ENCODE measurements around the gene NUP88.

Gene NUP88

GRCh38 chr17:5405400-5405799 is 14.1 kb downstream of the NUP88 start:
- Histone ChIP-seq H3K27me3 (no peaks in the 10 kb centered on the region), H3K36me3 (peaks cover 83 to 96% (median 95%) of the 10 kb centered on the region in 3 donors), H3K27ac (no peak overlapping the region), H3K9me3 (no peaks in the 10 kb centered on the region), H3K4me1 (no peaks in the 10 kb centered on the region), H3K4me3 (no peak overlapping the region)
- TF ChIP-seq CTCF (IDR thresholded peaks at IDR 0.05) = no peak
- intact Hi-C loops (cut with DNase I; ENCODE audit: low total_unique reads) = no loop called here
- no peak for DNase-seq

GRCh38 chr17:5399767-5400166 is 19.7 kb downstream of the NUP88 start:
- no peaks in the 10 kb centered on the region for H3K4me1 ChIP-seq
- TF ChIP-seq CTCF (IDR thresholded peaks at IDR 0.05) = no peak
- no peaks in the 10 kb centered on the region for H3K9me3 ChIP-seq
- H3K36me3 ChIP-seq = peaks cover 73 to 95% (median 93%) of the 10 kb centered on the region in 3 donors
- no peak overlapping the region for H3K4me3 ChIP-seq
- H3K27me3 ChIP-seq = no peaks in the 10 kb centered on the region
- intact Hi-C loops (cut with DNase I; ENCODE audit: low total_unique reads) = no loop called here
- DNase-seq = no peak
- no peak overlapping the region for H3K27ac ChIP-seq

GRCh38 chr17:5396612-5397011 is 22.9 kb downstream of the NUP88 start:
- no peaks in the 10 kb centered on the region for H3K9me3 ChIP-seq
- H3K27ac ChIP-seq = no peak overlapping the region
- DNase-seq = no peak
- intact Hi-C loops (cut with DNase I; ENCODE audit: low total_unique reads) = no loop called here
- TF ChIP-seq CTCF (IDR thresholded peaks at IDR 0.05) = no peak
- no peaks in the 10 kb centered on the region for H3K27me3 ChIP-seq
- H3K4me1 ChIP-seq = no peaks in the 10 kb centered on the region
- peaks cover 76 to 97% (median 79%) of the 10 kb centered on the region in 3 donors for H3K36me3 ChIP-seq
- H3K4me3 ChIP-seq = no peak overlapping the region

GRCh38 chr17:5391678-5392077 is 27.8 kb downstream of the NUP88 start:
- Histone ChIP-seq H3K9me3 (no peaks in the 10 kb centered on the region), H3K36me3 (peaks cover 60 to 99% (median 89%) of the 10 kb centered on the region in 3 donors), H3K4me1 (no peaks in the 10 kb centered on the region), H3K27ac (no peak overlapping the region), H3K27me3 (no peaks in the 10 kb centered on the region), H3K4me3 (no peak overlapping the region)
- no peak for DNase-seq
- no peak for TF ChIP-seq CTCF (IDR thresholded peaks at IDR 0.05)
- intact Hi-C loops (cut with DNase I; ENCODE audit: low total_unique reads) = no loop called here

GRCh38 chr17:5381542-5381941 is 37.9 kb downstream of the NUP88 start:
- H3K9me3 ChIP-seq = no peaks in the 10 kb centered on the region
- H3K27me3 ChIP-seq = no peaks in the 10 kb centered on the region
- intact Hi-C loops (cut with DNase I; ENCODE audit: low total_unique reads) = no loop called here
- no peak for DNase-seq
- no peaks in the 10 kb centered on the region for H3K4me1 ChIP-seq
- no peak for TF ChIP-seq CTCF (IDR thresholded peaks at IDR 0.05)
- H3K4me3 ChIP-seq = no peak overlapping the region
- no peak overlapping the region for H3K27ac ChIP-seq
- peaks cover 73 to 100% (median 100%) of the 10 kb centered on the region in 3 donors for H3K36me3 ChIP-seq

All from tibial artery (tissue), 4 donors.